SH-SY5Y (cell line): ENCODE data around the gene BCDIN3D.

Experiments
- GATA2 ChIP-seq: IDR thresholded peaks from 2 replicates; pipeline ENCODE4 v1.6.1; 2011; ENCODE audit warnings: mild to moderate bottlenecking, low read depth, low read length
- GATA3 ChIP-seq: IDR thresholded peaks from 2 replicates; pipeline ENCODE4 v1.6.1; 2011; ENCODE audit warnings: low read depth, mild to moderate bottlenecking, low read length, moderate library complexity

DNA sequence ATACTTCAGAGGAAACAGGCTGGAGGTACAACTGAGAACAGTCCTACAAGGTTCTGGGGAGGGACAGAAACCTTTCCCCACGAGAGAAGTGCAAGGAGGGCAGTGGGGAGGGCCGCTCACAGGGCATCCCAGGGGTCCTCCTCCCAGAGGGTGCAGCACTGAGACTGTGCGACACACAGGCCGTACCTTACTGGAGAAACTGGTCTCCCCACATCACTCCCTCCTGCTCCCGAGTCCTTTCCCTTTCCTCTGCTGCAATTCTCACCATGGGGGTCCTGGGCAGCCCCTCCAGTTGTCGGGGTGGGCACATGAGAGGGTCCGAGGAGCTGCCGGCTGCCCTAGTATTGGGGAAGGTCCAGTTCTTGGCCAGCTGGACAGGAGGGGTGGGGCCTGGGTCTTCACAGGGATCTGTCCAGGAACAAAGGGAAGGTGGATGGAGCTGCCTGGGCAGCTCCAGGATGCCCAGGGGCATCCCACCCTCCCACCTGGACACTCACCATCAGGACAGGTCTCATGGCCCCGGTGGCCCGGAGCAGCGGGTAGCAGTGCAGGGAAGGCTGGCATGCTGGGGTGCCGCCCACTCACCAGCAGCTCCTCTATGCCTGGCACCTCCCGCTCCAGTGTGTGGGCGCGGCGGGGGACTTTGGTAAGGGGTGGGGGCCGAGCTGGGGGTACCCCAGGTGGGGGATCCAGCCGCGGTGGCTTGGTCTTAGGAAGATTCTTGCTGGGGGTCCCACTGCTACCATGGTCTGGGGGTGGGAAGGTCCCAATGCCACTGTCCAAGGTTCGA, 50.5 kb downstream of the BCDIN3D start:
- TF ChIP-seq GATA2 (no peak), GATA3 (no peak)
